Esophagus (tissue), 2 donors: ENCODE data around the gene CATSPERZ. TPM values are rescaled to one million over a fixed set of nuclear protein-coding genes. Genes with fewer than 3 reads are reported as not detected.
A peak's percentile ranks its signal among the peaks of the same experiment; 100 is the strongest.

Experiments
- H3K27ac ChIP-seq, 2 donors: one replicate each; pipeline ENCODE4 v1.5.1; 2013; ENCODE audit warnings: low read depth in 2 of 2, mild to moderate bottlenecking in 2 of 2, inconsistent platforms in 1 of 2, low read length in 1 of 2, moderate library complexity in 1 of 2
- H3K27me3 ChIP-seq, 2 donors: one replicate each; pipeline ENCODE4 v1.6.1; 2013; ENCODE audit warnings: low read length in 2 of 2, control low read depth in 1 of 2, mild to moderate bottlenecking in 1 of 2; ENCODE audit not compliant: insufficient read depth in 2 of 2, control insufficient read depth in 1 of 2
- H3K36me3 ChIP-seq, 2 donors: one replicate each; pipeline ENCODE4 v1.6.1; 2013; ENCODE audit warnings: low read length in 1 of 2; ENCODE audit not compliant: control insufficient read depth in 2 of 2, insufficient read depth in 2 of 2
- H3K4me1 ChIP-seq, 2 donors: one replicate each; pipeline ENCODE4 v1.6.1; 2013; ENCODE audit warnings: low read length in 1 of 2; ENCODE audit not compliant: control insufficient read depth in 2 of 2, insufficient read depth in 2 of 2
- H3K4me3 ChIP-seq, 2 donors: one replicate each; pipeline ENCODE4 v1.5.1; 2013; ENCODE audit warnings: low read length in 2 of 2, mild to moderate bottlenecking in 2 of 2, low read depth in 1 of 2, moderate library complexity in 1 of 2
- H3K9me3 ChIP-seq, 2 donors: one replicate each; pipeline ENCODE4 v1.6.1; 2013; ENCODE audit warnings: mild to moderate bottlenecking in 2 of 2, low read depth in 1 of 2, low read length in 1 of 2, moderate library complexity in 1 of 2; ENCODE audit not compliant: control insufficient read depth in 2 of 2, insufficient read depth in 1 of 2
- WGBS, 2 donors: extraction: QIAGEN DNeasy Blood & Tissue Kit; methylation state at CpG; one replicate each; pipeline ENCODE4 v1.1.7; 2013; 5-methylcytosine and 5-hydroxymethylcytosine counted together
- polyA plus RNA-seq, 2 donors: library from polyadenylated mRNA; stranded (reverse); fragments of 200-250 nt; gene quantifications; one replicate each; pipeline ENCODE4 v1.2.3, GENCODE V29; 2013
- donor health status: healthy with polysubstance abuse.
- donor health status: Bipolar disorder and iron deficiency.

The CATSPERZ gene
- polyA plus RNA-seq, 2 donors = 0.37 to 0.39 TPM

- Histone ChIP-seq H3K4me1 (peaks cover 0 to 19% of the 10 kb centered on the region in 2 donors), H3K27me3 (no peaks in the 10 kb centered on the region), H3K9me3 (no peaks in the 10 kb centered on the region), H3K36me3 (peaks cover 0 to 3% of the 10 kb centered on the region in 2 donors), H3K27ac (no peak overlapping the region), H3K4me3 (no peak overlapping the region)
- 72 to 88% methylated on average over 3 of the region's 3 CpGs for WGBS, 2 donors
Observed at GRCh38 chr11:64327993-64328392, 27.8 kb downstream of the CATSPERZ start.

DNA sequence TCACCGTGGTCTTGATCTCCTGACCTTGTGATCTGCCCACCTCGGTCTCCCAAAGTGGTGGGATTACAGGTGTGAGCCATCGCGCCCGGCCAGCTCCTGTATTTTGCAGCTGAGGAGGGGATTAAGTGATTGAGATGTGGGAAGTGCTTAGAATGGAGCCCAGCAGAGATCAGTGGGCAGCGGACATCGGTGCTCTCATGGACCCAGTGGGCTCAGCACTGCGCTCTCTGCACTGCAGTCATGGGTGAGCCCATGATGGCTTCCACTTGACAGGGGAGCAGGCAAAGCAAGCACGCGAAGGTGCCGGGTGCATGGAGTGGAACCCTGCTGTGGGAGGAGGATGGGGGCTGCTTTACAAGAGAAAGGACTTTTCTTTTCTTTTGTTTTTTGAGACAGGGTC is 30.7 kb downstream of the CATSPERZ start:
- Histone ChIP-seq H3K36me3 (no peaks in the 10 kb centered on the region), H3K27me3 (no peaks in the 10 kb centered on the region), H3K4me3 (no peak overlapping the region), H3K4me1 (peaks cover 0 to 15% of the 10 kb centered on the region in 2 donors), H3K9me3 (no peaks in the 10 kb centered on the region), H3K27ac (no peak overlapping the region)
- WGBS, 2 donors = 87 to 89% methylated on average over 11 of the region's 11 CpGs

DNA sequence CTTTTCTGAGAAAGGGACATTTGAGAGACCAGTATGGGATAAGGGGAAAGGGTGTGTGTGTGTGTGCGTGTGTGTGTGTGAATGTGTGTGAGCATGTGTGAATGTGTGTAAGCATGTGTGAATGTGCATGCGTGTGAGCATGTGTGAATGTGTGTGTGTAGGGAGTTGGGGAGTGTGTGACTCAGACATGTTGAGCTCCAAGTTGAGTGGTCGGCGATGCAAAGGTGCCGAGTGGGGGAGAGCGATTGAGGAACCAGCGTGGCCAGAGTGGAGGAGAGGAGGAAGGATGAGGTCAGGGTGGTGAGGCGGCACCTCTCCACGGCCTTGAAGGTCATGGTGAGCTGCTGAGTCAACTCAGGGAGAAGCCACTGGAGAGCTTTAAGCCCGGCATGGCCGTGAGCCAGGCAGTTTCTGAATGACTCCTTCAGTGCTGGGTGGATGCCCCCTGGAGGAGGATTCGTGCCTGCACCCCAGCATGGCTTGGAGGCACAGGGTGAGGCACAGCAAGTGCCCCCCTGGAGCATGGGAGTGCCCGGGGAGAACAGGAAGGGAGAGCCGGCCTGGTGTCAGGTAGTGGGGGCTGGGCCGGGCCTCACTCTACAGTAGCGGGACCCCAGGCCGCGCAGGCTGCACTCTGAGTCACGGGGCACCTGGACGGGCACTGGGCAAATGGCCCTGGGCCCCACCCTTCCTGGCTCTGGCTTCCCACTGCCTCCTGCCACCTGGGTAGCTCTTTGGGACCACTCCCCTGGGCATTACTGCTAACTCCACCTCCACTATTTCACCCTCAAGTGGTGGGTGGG is 31.6 kb downstream of the CATSPERZ start:
- Histone ChIP-seq H3K27me3 (no peaks in the 10 kb centered on the region), H3K9me3 (no peaks in the 10 kb centered on the region), H3K36me3 (no peaks in the 10 kb centered on the region), H3K4me1 (peaks cover 0 to 15% of the 10 kb centered on the region in 2 donors), H3K27ac (peak overlapping the region; percentile 78 to 87), H3K4me3 (no peak overlapping the region)
- 21 to 22% methylated on average over 15 to 20 of the region's 20 CpGs for WGBS, 2 donors

DNA sequence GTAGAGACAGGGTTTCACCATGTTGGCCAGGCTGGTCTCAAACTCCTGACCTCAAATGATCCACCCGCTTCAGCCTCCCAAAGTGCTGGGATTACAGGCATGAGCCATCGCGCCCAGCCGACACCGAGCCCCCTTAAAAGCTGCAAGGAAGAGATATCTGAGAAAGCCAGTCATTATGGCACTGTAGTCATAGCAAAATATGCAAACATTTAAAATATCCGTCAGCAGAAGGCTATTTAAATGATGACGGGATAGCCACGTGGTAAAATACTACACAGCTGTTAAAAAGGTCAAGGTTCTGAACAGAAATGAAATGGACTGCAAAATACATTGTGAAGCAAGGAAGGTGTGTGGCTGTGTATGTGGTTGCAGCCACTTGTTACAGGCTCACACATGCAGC is 33.4 kb downstream of the CATSPERZ start:
- peaks cover 0 to 15% of the 10 kb centered on the region in 2 donors for H3K4me1 ChIP-seq
- 86 to 88% methylated on average over 8 of the region's 8 CpGs for WGBS, 2 donors

GRCh38 chr11:64334764-64335735 is 34.9 kb downstream of the CATSPERZ start:
- Histone ChIP-seq H3K27ac (peak overlapping the region; percentile 81 to 88), H3K4me3 (no peak overlapping the region), H3K36me3 (no peaks in the 10 kb centered on the region), H3K27me3 (no peaks in the 10 kb centered on the region), H3K4me1 (peaks cover 0 to 15% of the 10 kb centered on the region in 2 donors), H3K9me3 (no peaks in the 10 kb centered on the region)
- 41 to 47% methylated on average over 13 of the region's 13 CpGs for WGBS, 2 donors

More for the DNA sequence above, 33.4 kb downstream of the CATSPERZ start:
- H3K36me3 ChIP-seq = no peaks in the 10 kb centered on the region
- no peak overlapping the region for H3K4me3 ChIP-seq
- no peaks in the 10 kb centered on the region for H3K9me3 ChIP-seq
- no peaks in the 10 kb centered on the region for H3K27me3 ChIP-seq
- H3K27ac ChIP-seq = no peak overlapping the region

GRCh38 chr11:64337538-64338249 is 37.5 kb downstream of the CATSPERZ start:
- WGBS, 2 donors = 74 to 76% methylated on average over 8 of the region's 8 CpGs
- Histone ChIP-seq H3K27me3 (no peaks in the 10 kb centered on the region), H3K4me1 (peaks cover 0 to 12% of the 10 kb centered on the region in 2 donors), H3K36me3 (no peaks in the 10 kb centered on the region), H3K27ac (no peak overlapping the region), H3K9me3 (no peaks in the 10 kb centered on the region), H3K4me3 (no peak overlapping the region)

DNA sequence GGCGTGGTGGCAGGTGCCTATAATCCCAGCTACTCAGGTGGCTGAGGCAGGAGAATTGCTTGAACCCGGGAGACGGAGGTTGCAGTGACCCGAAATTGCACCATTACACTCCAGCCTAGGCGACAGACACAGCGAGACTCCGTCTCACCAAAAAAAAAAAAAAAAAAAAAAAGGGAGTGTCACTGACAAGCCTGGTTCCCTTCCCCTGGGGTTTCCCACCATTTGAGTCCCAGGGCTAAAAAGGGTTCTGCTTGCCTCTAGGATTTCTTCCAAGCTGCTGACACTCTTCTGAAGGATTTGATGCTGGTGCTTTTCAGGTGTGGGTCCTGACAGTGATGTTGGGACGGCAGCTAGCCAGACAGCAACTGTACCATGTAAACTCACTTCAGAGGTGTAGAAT is 38.6 kb downstream of the CATSPERZ start:
- no peaks in the 10 kb centered on the region for H3K36me3 ChIP-seq
- 67 to 90% methylated on average over 8 of the region's 8 CpGs for WGBS, 2 donors
- no peaks in the 10 kb centered on the region for H3K9me3 ChIP-seq
- no peaks in the 10 kb centered on the region for H3K27me3 ChIP-seq
- H3K4me3 ChIP-seq = no peak overlapping the region
- peaks cover 5 to 18% of the 10 kb centered on the region in 2 donors for H3K4me1 ChIP-seq
- H3K27ac ChIP-seq = peak overlapping the region in 1 of 2 donors; percentile 23

- H3K4me1 ChIP-seq = peaks cover 5 to 18% of the 10 kb centered on the region in 2 donors
- no peaks in the 10 kb centered on the region for H3K36me3 ChIP-seq
- no peaks in the 10 kb centered on the region for H3K27me3 ChIP-seq
- H3K4me3 ChIP-seq = no peak overlapping the region
- H3K9me3 ChIP-seq = no peaks in the 10 kb centered on the region
- WGBS, 2 donors = 57 to 65% methylated on average over 4 of the region's 4 CpGs
- peak overlapping the region in 1 of 2 donors; percentile 23 for H3K27ac ChIP-seq
Observed at GRCh38 chr11:64339286-64339685, 39.1 kb downstream of the CATSPERZ start.
